WERI-Rb-1 (cell line): ENCODE results near the gene IDNK.

Experiments used
- DNase-seq: peaks from one replicate; pipeline ENCODE4 v3.0.0-alpha.2; 2020
- H3K27ac ChIP-seq: fragments of 250-450 bp; sonication (Bioruptor Pico); 2 replicates; pipeline ENCODE4 v1.5.1; 2020; ENCODE audit warnings: mild to moderate bottlenecking, moderate library complexity
- H3K27me3 ChIP-seq: fragments of 250-450 bp; sonication (Bioruptor Pico); 2 replicates; pipeline ENCODE4 v1.5.1; 2021; ENCODE audit warnings: mild to moderate bottlenecking, low read depth, moderate library complexity; ENCODE audit not compliant: insufficient read depth, severe bottlenecking
- H3K36me3 ChIP-seq: fragments of 250-450 bp; sonication (Bioruptor Pico); 2 replicates; pipeline ENCODE4 v1.5.1; 2020; ENCODE audit warnings: mild to moderate bottlenecking, moderate library complexity
- H3K4me3 ChIP-seq: 2 replicates; pipeline ENCODE4 v1.5.1; 2011; ENCODE audit warnings: low read depth, mild to moderate bottlenecking, control low read depth, low read length
- H3K9me3 ChIP-seq: fragments of 250-450 bp; sonication (Bioruptor Pico); 2 replicates; pipeline ENCODE4 v1.5.1; 2021; ENCODE audit warnings: mild to moderate bottlenecking, moderate library complexity; ENCODE audit not compliant: severe bottlenecking
- CTCF ChIP-seq: IDR thresholded peaks from 2 replicates; pipeline ENCODE4 v1.5.1; 2011; ENCODE audit warnings: low read depth, mild to moderate bottlenecking, control low read depth, inconsistent platforms, low read length

Gene IDNK

GRCh38 chr9:83637389-83637788 is 14.4 kb downstream of the IDNK start:
- no peak for DNase-seq
- Histone ChIP-seq H3K4me3 (no peak overlapping the region), H3K27ac (no peak overlapping the region), H3K9me3 (no peaks in the 10 kb centered on the region), H3K27me3 (no peaks in the 10 kb centered on the region), H3K36me3 (no peaks in the 10 kb centered on the region; the same call in 1 of the 2 replicates)
- no peak for TF ChIP-seq CTCF

- DNase-seq, result no peak
- Histone ChIP-seq H3K27ac (no peak overlapping the region), H3K9me3 (no peaks in the 10 kb centered on the region), H3K4me3 (no peak overlapping the region), H3K36me3 (no peaks in the 10 kb centered on the region; the same call in 1 of the 2 replicates), H3K27me3 (no peaks in the 10 kb centered on the region)
- TF ChIP-seq CTCF, result no peak
Measured at GRCh38 chr9:83639266-83639665, 16.3 kb downstream of the IDNK start.

DNA sequence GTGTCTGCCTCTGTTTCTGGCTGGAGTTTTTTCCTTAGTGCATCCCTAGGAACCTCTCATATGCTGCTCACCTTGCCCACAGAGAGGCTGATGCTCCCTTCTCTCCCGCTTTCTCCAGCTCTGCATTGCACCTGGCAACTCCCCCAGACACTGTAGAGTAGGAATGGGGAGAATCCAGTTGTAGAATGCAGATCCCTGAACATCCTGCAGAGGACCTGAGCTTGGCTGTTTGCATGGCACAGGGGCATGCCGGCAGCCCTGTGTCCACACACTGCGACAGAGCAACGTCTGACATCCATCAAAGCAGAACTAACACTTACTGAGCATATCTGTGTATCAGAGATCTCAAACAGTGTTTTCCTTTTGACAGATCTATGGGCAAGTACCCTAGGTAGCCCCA is 19.9 kb downstream of the IDNK start:
- no peak overlapping the region for H3K27ac ChIP-seq
- TF ChIP-seq CTCF, result no peak
- DNase-seq, result no peak
- H3K27me3 ChIP-seq, result no peaks in the 10 kb centered on the region
- H3K4me3 ChIP-seq, result no peak overlapping the region
- H3K9me3 ChIP-seq, result no peaks in the 10 kb centered on the region
- no peaks in the 10 kb centered on the region; the same call in 1 of the 2 replicates for H3K36me3 ChIP-seq

GRCh38 chr9:83646500-83647239 is 23.7 kb downstream of the IDNK start:
- Histone ChIP-seq H3K27me3 (no peaks in the 10 kb centered on the region), H3K9me3 (no peaks in the 10 kb centered on the region), H3K36me3 (peaks cover 9% of the 10 kb centered on the region), H3K4me3 (no peak overlapping the region), H3K27ac (no peak overlapping the region)
- no peak for DNase-seq
- TF ChIP-seq CTCF, result no peak

- no peak overlapping the region for H3K4me3 ChIP-seq
- TF ChIP-seq CTCF, result peak; percentile 84
- no peak overlapping the region for H3K27ac ChIP-seq
Measured at GRCh38 chr9:83649080-83649479, 26.1 kb downstream of the IDNK start.

GRCh38 chr9:83649515-83649914 is 26.6 kb downstream of the IDNK start:
- Histone ChIP-seq H3K36me3 (peaks cover 23% of the 10 kb centered on the region), H3K27ac (peak overlapping the region; percentile 2; the same call in 1 of the 2 replicates)
- no peak for DNase-seq

More at GRCh38 chr9:83649080-83649479, 26.1 kb downstream of the IDNK start:
- H3K27me3 ChIP-seq, result no peaks in the 10 kb centered on the region
- DNase-seq, result peak; percentile 81
- peaks cover 23% of the 10 kb centered on the region for H3K36me3 ChIP-seq
- H3K9me3 ChIP-seq, result no peaks in the 10 kb centered on the region

More at GRCh38 chr9:83649515-83649914, 26.6 kb downstream of the IDNK start:
- H3K9me3 ChIP-seq, result no peaks in the 10 kb centered on the region
- no peak for TF ChIP-seq CTCF
- no peak overlapping the region for H3K4me3 ChIP-seq
- no peaks in the 10 kb centered on the region for H3K27me3 ChIP-seq
